ENCODE data around the gene FOXJ3.

DNA sequence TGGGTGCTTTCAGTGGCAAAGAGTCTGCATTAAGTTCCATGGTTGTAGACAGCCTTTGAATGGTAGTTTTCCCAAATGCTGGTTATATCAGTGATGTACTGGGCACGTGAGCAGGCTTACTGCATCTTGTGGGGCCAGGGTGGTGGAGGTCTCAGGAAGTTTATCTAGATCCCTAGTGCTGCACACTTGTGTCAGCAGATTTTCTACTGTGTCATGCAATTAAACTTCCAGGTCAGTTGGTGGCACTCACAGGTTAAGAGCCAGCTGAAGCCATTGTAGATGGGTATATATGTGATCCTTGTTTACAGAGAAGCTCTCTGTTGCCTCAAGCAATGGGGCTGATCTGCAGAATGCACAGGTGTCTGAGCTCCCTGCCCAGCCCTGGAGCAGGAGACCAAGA lies 33.0 kb downstream of the FOXJ3 start:
- no peak for TF ChIP-seq TAF1 (IDR thresholded peaks at IDR 0.05; ENCODE audit: borderline replicate concordance, low read depth, low read length)
- TF ChIP-seq EZH2phosphoT487 (IDR thresholded peaks at IDR 0.05; ENCODE audit: borderline replicate concordance, low read depth) = no peak
- TF ChIP-seq, protein P1, sequence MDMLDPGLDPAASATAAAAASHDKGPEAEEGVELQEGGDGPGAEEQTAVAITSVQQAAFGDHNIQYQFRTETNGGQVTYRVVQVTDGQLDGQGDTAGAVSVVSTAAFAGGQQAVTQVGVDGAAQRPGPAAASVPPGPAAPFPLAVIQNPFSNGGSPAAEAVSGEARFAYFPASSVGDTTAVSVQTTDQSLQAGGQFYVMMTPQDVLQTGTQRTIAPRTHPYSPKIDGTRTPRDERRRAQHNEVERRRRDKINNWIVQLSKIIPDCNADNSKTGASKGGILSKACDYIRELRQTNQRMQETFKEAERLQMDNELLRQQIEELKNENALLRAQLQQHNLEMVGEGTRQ (IDR thresholded peaks at IDR 0.05; ENCODE audit: borderline replicate concordance, low read depth, low read length) = no peak
- no peak for TF ChIP-seq CTCF (IDR thresholded peaks at IDR 0.05)
- TF ChIP-seq SMC3 (IDR thresholded peaks at IDR 0.05; ENCODE audit: low read depth, low read length) = no peak
